ENCODE data around the gene JAKMIP2. TPM values are rescaled to one million over a fixed set of nuclear protein-coding genes. Genes with fewer than 3 reads are reported as not detected.
"Not testable (repeated sequence)": the region's sequence is repeated elsewhere in the genome, so short reads cannot be mapped to it uniquely, and the experiment has no call there.

The JAKMIP2 gene
- total and polyA plus RNA-seq, 9 donors = 2.0 to 4.6 (median 2.3) TPM

- DNase-seq = no peak
- WGBS (ENCODE audit: insufficient coverage) = 0% methylated on average over 1 of the region's 1 CpG
- H3K27ac ChIP-seq (ENCODE audit: low read length) = no peak overlapping the region
Measured at GRCh38 chr5:147818290-147818689, 35.8 kb upstream of the JAKMIP2 start.

DNA sequence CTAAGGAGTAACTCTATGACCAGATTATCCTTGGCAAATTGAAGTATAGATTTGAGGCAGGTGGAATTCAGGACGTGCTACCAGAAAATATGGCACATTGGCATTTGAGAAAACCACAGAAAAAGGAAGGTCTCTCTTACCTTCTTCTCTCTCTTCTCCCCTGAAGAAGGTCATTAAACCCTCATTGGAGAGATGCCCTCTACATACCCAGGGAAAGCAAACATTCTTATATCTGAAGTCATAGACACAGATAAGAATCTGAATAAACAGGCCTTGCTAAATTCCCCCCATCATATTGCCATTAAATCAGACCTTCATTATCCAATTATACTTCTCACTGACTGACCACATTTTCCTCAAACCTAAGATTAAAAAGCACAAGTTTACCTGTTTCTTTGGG is 31.2 kb upstream of the JAKMIP2 start:
- Histone ChIP-seq H3K36me3 (ENCODE audit: control insufficient read depth, insufficient read depth, low read length) (no peaks in the 10 kb centered on the region), H3K9me3 (replicated peaks; ENCODE audit: control insufficient read depth, low read depth, low read length) (no peaks in the 10 kb centered on the region), H3K4me1 (ENCODE audit: control insufficient read depth, insufficient read depth, low read length) (no peaks in the 10 kb centered on the region), H3K4me3 (ENCODE audit: low read length) (no peak overlapping the region), H3K27me3 (ENCODE audit: control insufficient read depth, insufficient read depth, low read length) (no peaks in the 10 kb centered on the region), H3K27ac (ENCODE audit: low read length) (no peak overlapping the region)
- no peak for DNase-seq
- no CpG with 5 or more reads among the region's 1 CpG for WGBS (ENCODE audit: insufficient coverage)

More at GRCh38 chr5:147818290-147818689, 35.8 kb upstream of the JAKMIP2 start:
- Histone ChIP-seq H3K4me1 (ENCODE audit: control insufficient read depth, insufficient read depth, low read length) (no peaks in the 10 kb centered on the region), H3K36me3 (ENCODE audit: control insufficient read depth, insufficient read depth, low read length) (no peaks in the 10 kb centered on the region), H3K4me3 (ENCODE audit: low read length) (no peak overlapping the region), H3K9me3 (replicated peaks; ENCODE audit: control insufficient read depth, low read depth, low read length) (no peaks in the 10 kb centered on the region), H3K27me3 (ENCODE audit: control insufficient read depth, insufficient read depth, low read length) (no peaks in the 10 kb centered on the region)

GRCh38 chr5:147809830-147810666 is 27.5 kb upstream of the JAKMIP2 start:
- no peak for DNase-seq
- Histone ChIP-seq H3K27ac (ENCODE audit: low read length) (no peak overlapping the region), H3K27me3 (ENCODE audit: control insufficient read depth, insufficient read depth, low read length) (no peaks in the 10 kb centered on the region), H3K4me1 (ENCODE audit: control insufficient read depth, insufficient read depth, low read length) (no peaks in the 10 kb centered on the region), H3K9me3 (replicated peaks; ENCODE audit: control insufficient read depth, low read depth, low read length) (no peaks in the 10 kb centered on the region), H3K4me3 (ENCODE audit: low read length) (no peak overlapping the region), H3K36me3 (ENCODE audit: control insufficient read depth, insufficient read depth, low read length) (no peaks in the 10 kb centered on the region)
- 72% methylated on average over 3 of the region's 5 CpGs for WGBS (ENCODE audit: insufficient coverage)

GRCh38 chr5:147805030-147805454 is 22.5 kb upstream of the JAKMIP2 start:
- Histone ChIP-seq H3K9me3 (replicated peaks; ENCODE audit: control insufficient read depth, low read depth, low read length) (no peaks in the 10 kb centered on the region), H3K4me3 (ENCODE audit: low read length) (no peak overlapping the region), H3K36me3 (ENCODE audit: control insufficient read depth, insufficient read depth, low read length) (no peaks in the 10 kb centered on the region), H3K27ac (ENCODE audit: low read length) (no peak overlapping the region), H3K4me1 (ENCODE audit: control insufficient read depth, insufficient read depth, low read length) (no peaks in the 10 kb centered on the region), H3K27me3 (ENCODE audit: control insufficient read depth, insufficient read depth, low read length) (no peaks in the 10 kb centered on the region)
- DNase-seq = peak; percentile 54
- 80% methylated on average over 2 of the region's 6 CpGs for WGBS (ENCODE audit: insufficient coverage)

GRCh38 chr5:147804334-147804733 is 21.8 kb upstream of the JAKMIP2 start:
- H3K27me3 ChIP-seq (ENCODE audit: control insufficient read depth, insufficient read depth, low read length) = no peaks in the 10 kb centered on the region

GRCh38 chr5:147803926-147804325 is 21.4 kb upstream of the JAKMIP2 start:
- no peaks in the 10 kb centered on the region for H3K27me3 ChIP-seq (ENCODE audit: control insufficient read depth, insufficient read depth, low read length)
- no peak overlapping the region for H3K4me3 ChIP-seq (ENCODE audit: low read length)
- H3K9me3 ChIP-seq (replicated peaks; ENCODE audit: control insufficient read depth, low read depth, low read length) = no peaks in the 10 kb centered on the region
- no peak for DNase-seq
- H3K36me3 ChIP-seq (ENCODE audit: control insufficient read depth, insufficient read depth, low read length) = no peaks in the 10 kb centered on the region
- no peaks in the 10 kb centered on the region for H3K4me1 ChIP-seq (ENCODE audit: control insufficient read depth, insufficient read depth, low read length)
- no CpG with 5 or more reads among the region's 1 CpG for WGBS (ENCODE audit: insufficient coverage)
- no peak overlapping the region for H3K27ac ChIP-seq (ENCODE audit: low read length)

More at GRCh38 chr5:147804334-147804733, 21.8 kb upstream of the JAKMIP2 start:
- Histone ChIP-seq H3K9me3 (replicated peaks; ENCODE audit: control insufficient read depth, low read depth, low read length) (no peaks in the 10 kb centered on the region), H3K27ac (ENCODE audit: low read length) (no peak overlapping the region), H3K36me3 (ENCODE audit: control insufficient read depth, insufficient read depth, low read length) (no peaks in the 10 kb centered on the region), H3K4me1 (ENCODE audit: control insufficient read depth, insufficient read depth, low read length) (no peaks in the 10 kb centered on the region), H3K4me3 (ENCODE audit: low read length) (no peak overlapping the region)
- DNase-seq = no peak
- 45% methylated on average over 3 of the region's 3 CpGs for WGBS (ENCODE audit: insufficient coverage)

GRCh38 chr5:147803161-147803560 is 20.6 kb upstream of the JAKMIP2 start:
- not testable (repeated sequence) for H3K4me1 ChIP-seq (ENCODE audit: control insufficient read depth, insufficient read depth, low read length); DNase-seq; H3K27ac ChIP-seq (ENCODE audit: low read length); H3K36me3 ChIP-seq (ENCODE audit: control insufficient read depth, insufficient read depth, low read length); H3K4me3 ChIP-seq (ENCODE audit: low read length); H3K9me3 ChIP-seq (replicated peaks; ENCODE audit: control insufficient read depth, low read depth, low read length); H3K27me3 ChIP-seq (ENCODE audit: control insufficient read depth, insufficient read depth, low read length)
- WGBS (ENCODE audit: insufficient coverage) = no CpG with 5 or more reads among the region's 3 CpGs

DNA sequence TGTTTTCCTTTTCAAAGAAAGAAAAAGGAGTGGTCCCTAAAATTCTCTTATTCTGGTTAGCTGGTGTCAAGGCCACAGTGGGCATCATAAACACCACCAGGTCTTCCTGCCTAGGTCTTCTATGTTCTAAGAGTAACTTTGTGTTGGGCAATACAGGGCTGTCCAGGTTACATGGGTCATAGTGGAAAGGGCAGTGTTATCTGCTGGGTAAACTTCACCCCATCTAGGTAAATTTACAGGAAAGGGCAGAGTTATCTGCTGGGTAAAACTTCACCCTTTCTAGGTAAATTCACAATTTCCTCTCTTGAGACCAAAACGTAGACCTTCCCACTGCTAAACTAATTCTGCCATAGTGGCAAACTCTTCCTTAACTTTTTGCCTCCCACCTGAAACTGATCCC is 18.9 kb upstream of the JAKMIP2 start:
- 50% methylated on average over 1 of the region's 1 CpG for WGBS (ENCODE audit: insufficient coverage)
- DNase-seq = no peak
- Histone ChIP-seq H3K36me3 (ENCODE audit: control insufficient read depth, insufficient read depth, low read length) (no peaks in the 10 kb centered on the region), H3K27me3 (ENCODE audit: control insufficient read depth, insufficient read depth, low read length) (no peaks in the 10 kb centered on the region), H3K27ac (ENCODE audit: low read length) (no peak overlapping the region), H3K4me1 (ENCODE audit: control insufficient read depth, insufficient read depth, low read length) (no peaks in the 10 kb centered on the region), H3K4me3 (ENCODE audit: low read length) (no peak overlapping the region), H3K9me3 (replicated peaks; ENCODE audit: control insufficient read depth, low read depth, low read length) (no peaks in the 10 kb centered on the region)

DNA sequence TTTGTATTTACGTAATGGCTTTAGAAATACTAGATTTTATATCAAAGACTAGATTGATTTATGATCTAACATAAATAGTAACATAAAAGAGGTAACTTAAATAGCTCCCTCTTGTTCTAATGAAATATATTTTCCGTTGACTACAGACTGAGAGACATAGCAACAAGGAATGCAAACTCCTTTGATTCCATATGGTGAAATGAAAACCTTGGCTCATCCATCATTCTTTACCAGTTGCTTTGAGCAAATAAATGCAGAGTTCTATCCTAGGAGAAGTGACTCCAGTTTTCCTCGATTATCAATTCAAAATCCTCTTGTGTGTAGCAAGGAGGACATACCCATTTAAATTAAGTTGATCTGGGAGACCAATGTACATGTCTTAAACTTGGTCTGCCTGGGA is 18.0 kb upstream of the JAKMIP2 start:
- no peaks in the 10 kb centered on the region for H3K36me3 ChIP-seq (ENCODE audit: control insufficient read depth, insufficient read depth, low read length)

DNA sequence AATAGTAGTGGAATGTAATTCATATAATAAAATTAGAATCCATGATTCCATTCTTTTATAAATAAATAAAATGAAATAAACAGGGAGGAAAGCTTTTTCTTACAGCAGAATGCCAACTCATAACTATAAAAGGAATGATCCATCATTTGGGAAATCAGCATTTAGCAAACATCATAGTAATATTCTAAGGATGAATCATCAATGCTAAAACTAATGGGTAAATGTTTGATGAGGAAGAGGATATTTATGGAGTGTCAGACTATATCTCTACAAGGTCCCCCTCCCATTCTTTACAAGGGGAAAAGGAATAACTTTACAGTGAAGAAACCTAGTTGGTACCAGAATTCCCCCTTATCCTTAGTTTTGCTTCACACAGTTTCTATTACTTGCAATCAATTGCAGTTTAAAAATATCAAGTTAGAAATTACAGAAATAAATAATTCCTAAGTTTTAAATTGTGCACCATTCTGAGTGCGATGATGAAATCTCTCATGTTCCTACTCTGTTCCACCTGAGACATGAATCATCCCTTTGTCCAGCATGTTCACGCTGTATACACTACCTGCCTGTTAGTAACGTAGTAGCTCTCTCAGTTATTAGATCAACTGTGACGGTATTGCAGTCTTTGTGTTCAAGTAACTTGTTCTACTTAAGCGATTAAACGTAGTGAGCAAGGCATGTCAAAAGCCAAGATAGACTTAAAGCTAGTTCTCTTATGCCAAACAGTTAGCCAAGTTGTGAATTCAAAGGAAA is 14.2 kb upstream of the JAKMIP2 start:
- no peaks in the 10 kb centered on the region for H3K36me3 ChIP-seq (ENCODE audit: control insufficient read depth, insufficient read depth, low read length)
- no peaks in the 10 kb centered on the region for H3K9me3 ChIP-seq (replicated peaks; ENCODE audit: control insufficient read depth, low read depth, low read length)
- no peaks in the 10 kb centered on the region for H3K4me1 ChIP-seq (ENCODE audit: control insufficient read depth, insufficient read depth, low read length)
- H3K27ac ChIP-seq (ENCODE audit: low read length) = no peak overlapping the region
- H3K4me3 ChIP-seq (ENCODE audit: low read length) = no peak overlapping the region
- no peaks in the 10 kb centered on the region for H3K27me3 ChIP-seq (ENCODE audit: control insufficient read depth, insufficient read depth, low read length)
- WGBS (ENCODE audit: insufficient coverage) = 90% methylated on average over 2 of the region's 6 CpGs
- DNase-seq = no peak

More for the DNA sequence above, 18.0 kb upstream of the JAKMIP2 start:
- WGBS (ENCODE audit: insufficient coverage) = no CpG with 5 or more reads among the region's 3 CpGs
- no peak for DNase-seq
- H3K9me3 ChIP-seq (replicated peaks; ENCODE audit: control insufficient read depth, low read depth, low read length) = no peaks in the 10 kb centered on the region
- H3K4me1 ChIP-seq (ENCODE audit: control insufficient read depth, insufficient read depth, low read length) = no peaks in the 10 kb centered on the region
- no peak overlapping the region for H3K27ac ChIP-seq (ENCODE audit: low read length)
- no peaks in the 10 kb centered on the region for H3K27me3 ChIP-seq (ENCODE audit: control insufficient read depth, insufficient read depth, low read length)
- H3K4me3 ChIP-seq (ENCODE audit: low read length) = no peak overlapping the region
